GM12874 (cell line): ENCODE results near the gene ARHGAP30.

ENCODE experiments used
- CTCF ChIP-seq: IDR thresholded peaks from 2 replicates; pipeline ENCODE4 v1.5.1; 2011; ENCODE audit warnings: low read depth, mild to moderate bottlenecking, control low read depth, low read length, moderate library complexity; ENCODE audit not compliant: insufficient read depth

Gene ARHGAP30

GRCh38 chr1:161061419-161061818 is 8.3 kb downstream of the ARHGAP30 start:
- TF ChIP-seq CTCF, result no peak

- no peak for TF ChIP-seq CTCF
Observed at GRCh38 chr1:161059293-161059692, 10.4 kb downstream of the ARHGAP30 start.

- TF ChIP-seq CTCF, result no peak
Observed at GRCh38 chr1:161054805-161055204, 14.9 kb downstream of the ARHGAP30 start.

- TF ChIP-seq CTCF, result no peak
Observed at GRCh38 chr1:161054232-161054631, 15.5 kb downstream of the ARHGAP30 start.

GRCh38 chr1:161052899-161053298 is 16.8 kb downstream of the ARHGAP30 start:
- TF ChIP-seq CTCF, result no peak

- no peak for TF ChIP-seq CTCF
Observed at GRCh38 chr1:161051219-161051618, 18.5 kb downstream of the ARHGAP30 start.

- no peak for TF ChIP-seq CTCF
Observed at GRCh38 chr1:161048949-161049722, 20.6 kb downstream of the ARHGAP30 start.
